Nephron progenitor cell (in vitro differentiated cells): ENCODE data around the gene FRS3.
A peak's percentile ranks its signal among the peaks of the same experiment; 100 is the strongest.
"Not testable (repeated sequence)": the region's sequence is repeated elsewhere in the genome, so short reads cannot be mapped to it uniquely, and the experiment has no call there.

Experiments
- DNase-seq: peaks from one replicate; pipeline ENCODE4 v3.0.0; 2021
- H3K27ac Mint-ChIP-seq: 2 replicates; pipeline ENCODE4 v1.8.0; 2021; ENCODE audit warnings: mild to moderate bottlenecking, moderate library complexity, mixed read lengths
- H3K27me3 Mint-ChIP-seq: 2 replicates; pipeline ENCODE4 v1.8.0; 2021; ENCODE audit warnings: mild to moderate bottlenecking, low read depth, mixed read lengths; ENCODE audit not compliant: poor library complexity
- H3K36me3 Mint-ChIP-seq: 2 replicates; pipeline ENCODE4 v1.8.0; 2021; ENCODE audit warnings: low read depth, mixed read lengths
- H3K4me1 Mint-ChIP-seq: 2 replicates; pipeline ENCODE4 v1.8.0; 2021; ENCODE audit warnings: mixed read lengths
- H3K4me3 Mint-ChIP-seq: 2 replicates; pipeline ENCODE4 v1.8.0; 2021; ENCODE audit warnings: mild to moderate bottlenecking, moderate library complexity, mixed read lengths
- H3K9me3 Mint-ChIP-seq: 2 replicates; pipeline ENCODE4 v1.8.0; 2021; ENCODE audit warnings: mild to moderate bottlenecking, moderate library complexity, mixed read lengths
- CTCF ChIP-seq: fragments of 200-600 bp; sonication (generic); IDR thresholded peaks from 2 replicates; pipeline ENCODE4 v1.5.0; 2021; ENCODE audit warnings: antibody characterized with exemption

FRS3 gene

GRCh38 chr6:41768545-41769308 is 11.0 kb downstream of the FRS3 start:
- TF ChIP-seq CTCF: no peak
- no peak for DNase-seq
- peak overlapping the region; percentile 76 for H3K27ac Mint-ChIP-seq

GRCh38 chr6:41767112-41767833 is 12.4 kb downstream of the FRS3 start:
- Mint-ChIP-seq H3K4me1 (peaks cover 39% of the 10 kb centered on the region), H3K9me3 (no peaks in the 10 kb centered on the region), H3K4me3 (no peak overlapping the region), H3K27ac (no peak overlapping the region), H3K27me3 (peaks cover 13% of the 10 kb centered on the region), H3K36me3 (peaks cover 12% of the 10 kb centered on the region)
- DNase-seq: no peak
- TF ChIP-seq CTCF: no peak

More at GRCh38 chr6:41768545-41769308, 11.0 kb downstream of the FRS3 start:
- H3K27me3 Mint-ChIP-seq: peaks cover 14% of the 10 kb centered on the region
- H3K9me3 Mint-ChIP-seq: no peaks in the 10 kb centered on the region
- peak overlapping the region; percentile 31 for H3K4me3 Mint-ChIP-seq
- H3K36me3 Mint-ChIP-seq: peaks cover 17% of the 10 kb centered on the region
- peaks cover 39% of the 10 kb centered on the region for H3K4me1 Mint-ChIP-seq

GRCh38 chr6:41766043-41766664 is 13.5 kb downstream of the FRS3 start:
- peaks cover 39% of the 10 kb centered on the region for H3K4me1 Mint-ChIP-seq
- H3K36me3 Mint-ChIP-seq, DNase-seq, H3K9me3 Mint-ChIP-seq, H3K27ac Mint-ChIP-seq, H3K4me3 Mint-ChIP-seq: not testable (repeated sequence)
- peaks cover 13% of the 10 kb centered on the region for H3K27me3 Mint-ChIP-seq

GRCh38 chr6:41763470-41763869 is 16.2 kb downstream of the FRS3 start:
- no peak overlapping the region for H3K4me3 Mint-ChIP-seq
- peaks cover 19% of the 10 kb centered on the region for H3K27me3 Mint-ChIP-seq
- TF ChIP-seq CTCF: no peak
- no peaks in the 10 kb centered on the region for H3K9me3 Mint-ChIP-seq
- no peak overlapping the region for H3K27ac Mint-ChIP-seq
- H3K36me3 Mint-ChIP-seq: no peaks in the 10 kb centered on the region
- no peak for DNase-seq
- peaks cover 29% of the 10 kb centered on the region for H3K4me1 Mint-ChIP-seq

- TF ChIP-seq CTCF: no peak
- Mint-ChIP-seq H3K27ac (no peak overlapping the region), H3K4me1 (peaks cover 14% of the 10 kb centered on the region), H3K9me3 (no peaks in the 10 kb centered on the region), H3K27me3 (peaks cover 17% of the 10 kb centered on the region), H3K36me3 (no peaks in the 10 kb centered on the region), H3K4me3 (no peak overlapping the region)
- no peak for DNase-seq
Measured at GRCh38 chr6:41759905-41760579, 19.7 kb downstream of the FRS3 start.
